Measurements from ENCODE around the gene GGA1.

- TF ChIP-seq CTCF (IDR thresholded peaks at IDR 0.05), result no peak
- no peak for TF ChIP-seq POLR2AphosphoS5 (IDR thresholded peaks at IDR 0.05)
- TF ChIP-seq POLR2A (IDR thresholded peaks at IDR 0.05), result no peak
Measured at GRCh38 chr22:37571258-37571991, 37.2 kb upstream of the GGA1 start.

Measured in prostate gland (tissue), 2 donors.